CD4-positive, alpha-beta T cell (primary cell): ENCODE data around the gene PIGZ. TPM values are rescaled to one million over a fixed set of nuclear protein-coding genes. Genes with fewer than 3 reads are reported as not detected.

ENCODE experiments used
- ATAC-seq: fragments of 200-7000 bp; cut with Tn5 transposase; one replicate; pipeline ENCODE4 v1.10.0; 2022; ENCODE audit warnings: mild to moderate bottlenecking; ENCODE audit not compliant: poor library complexity
- CTCF ChIA-PET: fragments of 350-600 bp; sonication (Branson Sonifier 250); formaldehyde crosslinking; loops from one replicate; lab custom pipeline; 2021; ENCODE audit warnings: antibody characterized with exemption, inconsistent platforms; lab: Charles Lee
- POLR2A ChIA-PET: fragments of 350-600 bp; sonication (Branson Sonifier 250); formaldehyde crosslinking; loops from one replicate; lab custom pipeline; 2021; ENCODE audit warnings: antibody characterized with exemption, inconsistent platforms; lab: Charles Lee
- DNase-seq, 14 experiments: peaks; one replicate each; pipeline ENCODE4 v3.0.0-alpha.2; 2013 to 2020; ENCODE audit warnings: mixed read lengths in 2 of 14
- H3K27ac ChIP-seq, 2 donors: one replicate each; pipeline versions ENCODE4 v1.5.1 to v1.7.0; 2013; ENCODE audit warnings: low read length in 2 of 2, low read depth in 1 of 2, mild to moderate bottlenecking in 1 of 2
- H3K27me3 ChIP-seq, 2 experiments: 1 replicate in 1 of 2; 2 replicates in 1 of 2; pipeline versions ENCODE4 v1.6.1 to v1.7.0; 2013; ENCODE audit warnings: low read length in 2 of 2, control low read depth in 1 of 2, mild to moderate bottlenecking in 1 of 2, moderate library complexity in 1 of 2; ENCODE audit not compliant: insufficient read depth in 2 of 2, control insufficient read depth in 1 of 2
- H3K36me3 ChIP-seq: one replicate; pipeline ENCODE4 v1.6.1; 2013; ENCODE audit warnings: low read length, control low read depth; ENCODE audit not compliant: insufficient read depth
- H3K4me1 ChIP-seq: one replicate; pipeline ENCODE4 v1.6.1; 2013; ENCODE audit warnings: low read length, control low read depth; ENCODE audit not compliant: insufficient read depth
- H3K4me3 ChIP-seq: one replicate; pipeline ENCODE4 v1.5.1; 2013; ENCODE audit warnings: mild to moderate bottlenecking, low read length, moderate library complexity
- H3K9me3 ChIP-seq, 2 experiments: 1 replicate in 1 of 2; 2 replicates in 1 of 2; pipeline versions ENCODE4 v1.6.1 to v1.7.0; 2013; ENCODE audit warnings: low read length in 2 of 2, mild to moderate bottlenecking in 2 of 2, control low read depth in 1 of 2, moderate library complexity in 1 of 2; ENCODE audit not compliant: control insufficient read depth in 1 of 2, insufficient read depth in 1 of 2
- H3K27ac Mint-ChIP-seq: one replicate; pipeline ENCODE4 v1.8.0; 2020; ENCODE audit warnings: mixed read lengths
- H3K27me3 Mint-ChIP-seq: one replicate; pipeline ENCODE4 v1.8.0; 2021; ENCODE audit warnings: mixed read lengths
- H3K36me3 Mint-ChIP-seq: one replicate; pipeline ENCODE4 v1.8.0; 2021; ENCODE audit warnings: low read depth, mixed read lengths
- H3K4me1 Mint-ChIP-seq: one replicate; pipeline ENCODE4 v1.8.0; 2021; ENCODE audit warnings: low read depth, mixed read lengths
- H3K4me3 Mint-ChIP-seq: one replicate; pipeline ENCODE4 v1.8.0; 2020; ENCODE audit warnings: mild to moderate bottlenecking, mixed read lengths
- H3K9me3 Mint-ChIP-seq: one replicate; pipeline ENCODE4 v1.8.0; 2020; ENCODE audit warnings: mixed read lengths
- CTCF ChIP-seq: fragments of 200-600 bp; IDR thresholded peaks from one replicate; pipeline ENCODE4 v1.8.0; 2022; ENCODE audit warnings: antibody characterized with exemption, mild to moderate bottlenecking
- intact Hi-C, 2 experiments: fragments of 100-400 bp; cut with DNase I in 1 of 2; cut with micrococcal nuclease in 1 of 2; formaldehyde crosslinking; loops; one replicate each; pipeline versions ENCODE4 v1.15.1 to v1.9.0; 2023 to 2025; cut with DNase I, micrococcal nuclease
- total RNA-seq, 174 experiments: library from RNA in 2 of 174; stranded (reverse) in 2 of 174; gene quantifications; one replicate each; pipeline ENCODE4 v1.2.3 and lab custom pipeline; 2021 to 2026

Gene PIGZ
- total RNA-seq, 2 experiments from 2014 or later = 0.33 to 0.61 TPM

- intact Hi-C loops = no loop called here
- peaks cover 83% of the 10 kb centered on the region for H3K36me3 Mint-ChIP-seq
- peaks cover 63% of the 10 kb centered on the region for H3K36me3 ChIP-seq
- H3K4me3 ChIP-seq = no peak overlapping the region
- ChIA-PET CTCF (no interaction called here), POLR2A (interaction anchor here (0.7 kb wide), 1 partner anchor 370 kb away, joined by 4 read pairs; the partner anchor contains the start of genes FBXO45 and WDR53)
- peak overlapping the region; percentile 96 for H3K27ac Mint-ChIP-seq
- no peaks in the 10 kb centered on the region for H3K9me3 ChIP-seq
- DNase-seq (no peak), ATAC-seq (no peak)
- peak overlapping the region; percentile 51 for H3K4me3 Mint-ChIP-seq
- H3K4me1 ChIP-seq = peaks cover 21% of the 10 kb centered on the region
- no peak for TF ChIP-seq CTCF
- H3K27ac ChIP-seq = no peak overlapping the region
- peaks cover 38% of the 10 kb centered on the region for H3K4me1 Mint-ChIP-seq
- no peaks in the 10 kb centered on the region for H3K27me3 Mint-ChIP-seq
- no peaks in the 10 kb centered on the region for H3K9me3 Mint-ChIP-seq
- H3K27me3 ChIP-seq = no peaks in the 10 kb centered on the region
Measured at GRCh38 chr3:196938576-196938975, 30.1 kb downstream of the PIGZ start.

- ChIA-PET POLR2A (no interaction called here), CTCF (no interaction called here)
- intact Hi-C loops = no loop called here
- H3K4me3 Mint-ChIP-seq = no peak overlapping the region
- no peaks in the 10 kb centered on the region for H3K27me3 Mint-ChIP-seq
- H3K9me3 Mint-ChIP-seq = no peaks in the 10 kb centered on the region
- no peak overlapping the region for H3K27ac Mint-ChIP-seq
- Histone ChIP-seq H3K27ac (no peak overlapping the region), H3K36me3 (peaks cover 67% of the 10 kb centered on the region), H3K27me3 (no peaks in the 10 kb centered on the region), H3K4me1 (peaks cover 16% of the 10 kb centered on the region), H3K4me3 (no peak overlapping the region), H3K9me3 (no peaks in the 10 kb centered on the region)
- peaks cover 33% of the 10 kb centered on the region for H3K4me1 Mint-ChIP-seq
- H3K36me3 Mint-ChIP-seq = peaks cover 83% of the 10 kb centered on the region
- no peak for ATAC-seq
- TF ChIP-seq CTCF = no peak
- no peak for DNase-seq
Measured at GRCh38 chr3:196938124-196938523, 30.5 kb downstream of the PIGZ start.

GRCh38 chr3:196936288-196936687 lies 32.3 kb downstream of the PIGZ start:
- no peak for ATAC-seq
- H3K27me3 ChIP-seq = no peaks in the 10 kb centered on the region
- intact Hi-C loops = no loop called here
- H3K27me3 Mint-ChIP-seq = no peaks in the 10 kb centered on the region
- no peak overlapping the region for H3K4me3 ChIP-seq
- TF ChIP-seq CTCF = no peak
- ChIA-PET POLR2A (no interaction called here), CTCF (no interaction called here)
- H3K4me1 ChIP-seq = peaks cover 8% of the 10 kb centered on the region
- peaks cover 80% of the 10 kb centered on the region for H3K36me3 ChIP-seq
- H3K9me3 ChIP-seq = no peaks in the 10 kb centered on the region
- peaks cover 86% of the 10 kb centered on the region for H3K36me3 Mint-ChIP-seq
- no peaks in the 10 kb centered on the region for H3K9me3 Mint-ChIP-seq
- peaks cover 19% of the 10 kb centered on the region for H3K4me1 Mint-ChIP-seq
- H3K27ac ChIP-seq = no peak overlapping the region
- no peak for DNase-seq
- H3K27ac Mint-ChIP-seq = no peak overlapping the region
- H3K4me3 Mint-ChIP-seq = no peak overlapping the region
